DND-41 (cell line): Measurements from ENCODE around the gene ABCD1.

Experiments
- ATAC-seq: fragments of 200-7000 bp; cut with Tn5 transposase; 3 replicates; pipeline ENCODE4 v1.9.1; 2021; ENCODE audit warnings: low read depth; ENCODE audit not compliant: insufficient read depth
- DNase-seq: peaks from one replicate; pipeline ENCODE4 v3.0.0-alpha.2; 2020
- H2AFZ ChIP-seq: 2 replicates; pipeline ENCODE4 v1.6.0; 2012; ENCODE audit warnings: low read depth, low read length
- H3K27ac ChIP-seq: 2 replicates; pipeline ENCODE4 v1.5.1; 2012; ENCODE audit warnings: low read length, inconsistent platforms
- H3K27me3 ChIP-seq: fragments of 200-600 bp; sonication (generic); 2 replicates; pipeline ENCODE4 v1.6.0; 2012; ENCODE audit warnings: low read length, mild to moderate bottlenecking, inconsistent platforms; ENCODE audit not compliant: insufficient read depth, poor library complexity
- H3K36me3 ChIP-seq: 2 replicates; pipeline ENCODE4 v1.5.1; 2012; ENCODE audit warnings: low read length, inconsistent platforms; ENCODE audit not compliant: insufficient read depth
- H3K4me1 ChIP-seq: 2 replicates; pipeline ENCODE4 v1.5.1; 2012; ENCODE audit warnings: mild to moderate bottlenecking, low read length; ENCODE audit not compliant: insufficient read depth
- H3K4me2 ChIP-seq: 2 replicates; pipeline ENCODE4 v1.6.0; 2012; ENCODE audit warnings: mild to moderate bottlenecking, moderate library complexity, low read length, inconsistent platforms; ENCODE audit not compliant: insufficient read depth
- H3K4me3 ChIP-seq, 2 experiments: fragments of 200-600 bp in 1 of 2; shearing (Covaris generic) in 1 of 2; 2 replicates each; pipeline ENCODE4 v1.5.1; 2012 to 2016; ENCODE audit warnings: inconsistent platforms in 2 of 2, low read length in 2 of 2, mild to moderate bottlenecking in 2 of 2, low read depth in 1 of 2, moderate library complexity in 1 of 2
- H3K79me2 ChIP-seq: 2 replicates; pipeline ENCODE4 v1.6.0; 2012; ENCODE audit warnings: low read length, inconsistent platforms; ENCODE audit not compliant: insufficient read depth
- H3K9ac ChIP-seq: 2 replicates; pipeline ENCODE4 v1.6.0; 2012; ENCODE audit warnings: low read depth, mild to moderate bottlenecking, inconsistent platforms, low read length, moderate library complexity
- H3K9me3 ChIP-seq: 2 replicates; pipeline ENCODE4 v1.5.1; 2012; ENCODE audit warnings: low read length, moderate library complexity, mild to moderate bottlenecking, inconsistent platforms; ENCODE audit not compliant: insufficient read depth, severe bottlenecking
- H4K20me1 ChIP-seq: 2 replicates; pipeline ENCODE4 v1.6.0; 2012; ENCODE audit warnings: low read length; ENCODE audit not compliant: insufficient read depth
- EZH2 ChIP-seq: IDR thresholded peaks from 3 replicates; pipeline ENCODE4 v1.6.1; 2012; ENCODE audit warnings: borderline replicate concordance, low read depth, mild to moderate bottlenecking, moderate library complexity, low read length, inconsistent platforms; ENCODE audit not compliant: severe bottlenecking
- TF ChIP-seq, protein P1 (sequence below): IDR thresholded peaks from 2 replicates; pipeline ENCODE4 v1.5.1; 2012; ENCODE audit warnings: borderline replicate concordance, low read length, moderate library complexity, mild to moderate bottlenecking; ENCODE audit not compliant: poor library complexity, severe bottlenecking; ENCODE audit errors: extremely low read depth

Gene ABCD1

DNA sequence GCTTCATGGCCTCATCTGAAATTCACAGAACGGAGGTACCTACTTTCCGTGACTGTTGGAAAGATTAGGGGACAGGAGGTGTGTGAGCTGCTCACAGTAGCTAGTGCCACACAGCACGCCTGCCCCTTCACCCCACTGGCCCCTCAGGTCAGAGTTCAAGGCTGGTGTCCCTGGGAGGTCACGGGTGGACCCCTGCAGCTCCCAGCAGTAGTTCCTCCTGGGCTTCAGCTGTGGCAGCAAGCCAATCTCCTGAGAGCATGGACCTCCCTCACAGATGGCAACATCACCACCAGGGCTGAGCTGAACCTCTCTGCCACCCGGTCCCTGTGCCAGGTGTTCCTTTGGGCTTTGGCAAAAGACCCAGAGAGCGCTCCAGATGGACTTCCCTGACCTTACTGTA lies 67.7 kb downstream of the ABCD1 start:
- peaks cover 35% of the 10 kb centered on the region for H4K20me1 ChIP-seq
- H3K9ac ChIP-seq: peak overlapping the region; percentile 79; the same call in 1 of the 2 replicates
- H3K4me3 ChIP-seq: peak overlapping the region in 1 of 2 experiments; percentile 97; a peak in 2 of 4 replicates

DNA sequence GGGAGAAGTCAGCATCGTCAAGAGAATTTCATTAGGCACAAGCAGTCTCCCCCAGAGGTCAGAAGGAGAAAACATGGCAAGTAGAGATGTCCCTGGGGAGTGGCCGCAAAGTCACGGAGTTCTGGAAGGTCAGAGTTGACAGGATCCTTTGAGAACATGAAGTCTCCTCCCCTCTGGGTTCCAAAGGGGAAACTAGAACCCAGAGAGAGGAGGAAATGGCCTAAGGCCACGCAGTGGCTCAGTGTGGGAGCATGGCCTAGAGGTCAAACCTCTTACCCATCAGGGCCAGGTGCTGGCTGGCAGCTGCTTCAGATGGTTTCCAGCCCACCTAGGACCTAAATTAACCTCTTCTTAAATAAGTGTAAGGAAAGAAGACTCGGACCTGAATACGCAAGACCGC lies 68.6 kb downstream of the ABCD1 start:
- peaks cover 64% of the 10 kb centered on the region for H3K79me2 ChIP-seq
- TF ChIP-seq, protein P1, sequence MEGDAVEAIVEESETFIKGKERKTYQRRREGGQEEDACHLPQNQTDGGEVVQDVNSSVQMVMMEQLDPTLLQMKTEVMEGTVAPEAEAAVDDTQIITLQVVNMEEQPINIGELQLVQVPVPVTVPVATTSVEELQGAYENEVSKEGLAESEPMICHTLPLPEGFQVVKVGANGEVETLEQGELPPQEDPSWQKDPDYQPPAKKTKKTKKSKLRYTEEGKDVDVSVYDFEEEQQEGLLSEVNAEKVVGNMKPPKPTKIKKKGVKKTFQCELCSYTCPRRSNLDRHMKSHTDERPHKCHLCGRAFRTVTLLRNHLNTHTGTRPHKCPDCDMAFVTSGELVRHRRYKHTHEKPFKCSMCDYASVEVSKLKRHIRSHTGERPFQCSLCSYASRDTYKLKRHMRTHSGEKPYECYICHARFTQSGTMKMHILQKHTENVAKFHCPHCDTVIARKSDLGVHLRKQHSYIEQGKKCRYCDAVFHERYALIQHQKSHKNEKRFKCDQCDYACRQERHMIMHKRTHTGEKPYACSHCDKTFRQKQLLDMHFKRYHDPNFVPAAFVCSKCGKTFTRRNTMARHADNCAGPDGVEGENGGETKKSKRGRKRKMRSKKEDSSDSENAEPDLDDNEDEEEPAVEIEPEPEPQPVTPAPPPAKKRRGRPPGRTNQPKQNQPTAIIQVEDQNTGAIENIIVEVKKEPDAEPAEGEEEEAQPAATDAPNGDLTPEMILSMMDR: no peak
- TF ChIP-seq EZH2: no peak
- DNase-seq: no peak

More for the DNA sequence above, 67.7 kb downstream of the ABCD1 start:
- Histone ChIP-seq H3K79me2 (peaks cover 64% of the 10 kb centered on the region), H3K27ac (no peak overlapping the region; the same call in 1 of the 2 replicates), H3K27me3 (no peaks in the 10 kb centered on the region), H3K4me1 (peaks cover 39% of the 10 kb centered on the region), H2AFZ (no peak overlapping the region), H3K36me3 (peaks cover 67% of the 10 kb centered on the region), H3K4me2 (peak overlapping the region; percentile 82), H3K9me3 (no peaks in the 10 kb centered on the region)
- no peak for DNase-seq
- TF ChIP-seq EZH2: no peak
- TF ChIP-seq, protein P1: no peak
- no peak for ATAC-seq

More for the DNA sequence above, 68.6 kb downstream of the ABCD1 start:
- Histone ChIP-seq H3K4me2 (peak overlapping the region; percentile 82), H3K4me1 (peaks cover 39% of the 10 kb centered on the region), H3K4me3 (peak overlapping the region; percentile 53 to 97; a peak in 3 of 4 replicates), H3K9ac (peak overlapping the region; percentile 79), H4K20me1 (peaks cover 38% of the 10 kb centered on the region), H3K27me3 (no peaks in the 10 kb centered on the region), H3K9me3 (no peaks in the 10 kb centered on the region), H3K27ac (peak overlapping the region; percentile 94), H3K36me3 (peaks cover 67% of the 10 kb centered on the region), H2AFZ (peak overlapping the region; percentile 81; the same call in 1 of the 2 replicates)
- ATAC-seq: no peak
